Measurements from ENCODE around the gene SGCB.
A peak's percentile ranks its signal among the peaks of the same experiment; 100 is the strongest.
"Not testable (repeated sequence)": the region's sequence is repeated elsewhere in the genome, so short reads cannot be mapped to it uniquely, and the experiment has no call there.

SGCB gene, protein sequence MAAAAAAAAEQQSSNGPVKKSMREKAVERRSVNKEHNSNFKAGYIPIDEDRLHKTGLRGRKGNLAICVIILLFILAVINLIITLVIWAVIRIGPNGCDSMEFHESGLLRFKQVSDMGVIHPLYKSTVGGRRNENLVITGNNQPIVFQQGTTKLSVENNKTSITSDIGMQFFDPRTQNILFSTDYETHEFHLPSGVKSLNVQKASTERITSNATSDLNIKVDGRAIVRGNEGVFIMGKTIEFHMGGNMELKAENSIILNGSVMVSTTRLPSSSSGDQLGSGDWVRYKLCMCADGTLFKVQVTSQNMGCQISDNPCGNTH

DNA sequence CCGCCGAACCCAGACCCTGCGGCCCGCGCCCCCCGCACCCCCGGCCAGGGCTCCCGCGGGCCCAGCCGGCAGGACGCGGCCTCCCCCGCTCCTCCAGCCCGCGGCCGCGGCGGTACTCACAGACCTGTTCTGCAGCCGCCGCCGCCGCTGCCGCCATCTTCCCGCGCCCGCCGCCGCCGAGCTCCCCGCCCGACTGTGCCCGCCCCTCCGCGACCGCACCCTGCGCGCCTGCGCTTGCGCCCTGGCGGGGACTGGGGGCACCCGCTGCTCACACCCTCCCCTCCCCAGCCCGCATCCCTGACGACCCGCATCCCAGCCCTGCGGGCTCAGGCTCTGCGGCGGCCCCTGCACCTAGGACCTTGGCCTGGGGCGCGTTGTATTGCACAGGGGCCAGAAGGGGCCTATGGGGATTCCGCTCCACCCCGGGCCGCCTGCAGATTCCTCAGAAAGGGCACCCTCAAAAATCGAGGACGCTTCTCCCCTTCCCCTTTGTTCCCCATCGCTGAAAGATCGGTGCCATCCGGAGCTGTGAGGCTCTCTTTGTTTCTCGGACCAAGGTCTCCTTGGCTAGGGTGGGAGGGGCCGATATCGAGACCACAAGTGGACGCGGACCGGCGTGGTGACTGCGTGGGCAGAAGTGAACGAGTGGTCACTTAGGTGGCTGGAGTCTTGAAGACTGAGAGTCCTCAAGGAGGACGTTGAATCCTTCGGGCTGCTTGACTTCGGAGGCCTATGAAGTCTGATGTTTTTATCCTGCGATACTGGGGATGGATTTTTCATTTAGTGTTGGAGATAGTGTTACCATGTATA, at the start of gene SGCB:
SGCB (minus strand) TSS at position 197 of the 810 bp plus-strand sequence; CDS start at position 157, 40 bp downstream.
- DNase-seq: peak; percentile 71

DNA sequence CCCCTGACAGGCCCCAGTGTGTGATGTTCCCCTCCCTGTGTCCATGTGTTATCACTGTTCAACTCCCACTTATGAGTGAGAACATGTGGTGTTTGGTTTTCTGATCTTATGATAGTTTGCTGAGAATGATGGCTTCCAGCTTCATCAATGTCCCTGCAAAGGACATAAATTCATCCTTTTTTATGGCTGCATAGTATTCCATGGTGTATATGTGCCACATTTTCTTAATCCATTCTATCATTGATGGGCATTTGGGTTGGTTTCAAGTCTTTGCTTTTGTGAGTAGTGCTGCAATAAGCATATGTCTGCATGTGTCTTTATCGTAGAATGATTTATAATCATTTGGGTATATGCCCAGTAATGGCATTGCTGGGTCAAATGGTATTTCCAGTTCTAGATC, 48.3 kb upstream of the SGCB start:
- DNase-seq: not testable (repeated sequence)

DNA sequence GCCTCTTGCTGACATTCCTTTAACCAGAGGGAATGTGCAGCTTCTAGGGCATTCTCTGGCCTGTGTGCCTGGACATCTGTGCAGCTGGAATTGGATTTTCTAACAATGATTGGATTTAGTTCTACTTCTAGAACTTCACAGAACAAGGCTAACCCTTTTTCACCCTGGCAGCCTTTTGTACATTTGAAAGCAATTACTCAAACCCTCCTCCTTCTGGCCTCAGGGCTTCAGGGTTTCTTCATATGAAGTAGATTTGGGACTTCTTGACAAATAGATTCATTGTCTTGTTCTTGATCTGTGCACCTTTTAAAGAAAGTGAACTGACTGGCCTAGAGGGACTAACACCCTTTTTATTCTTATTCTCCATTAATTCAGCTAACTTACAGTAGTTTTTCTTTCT, 43.1 kb upstream of the SGCB start:
- no peak for DNase-seq

DNA sequence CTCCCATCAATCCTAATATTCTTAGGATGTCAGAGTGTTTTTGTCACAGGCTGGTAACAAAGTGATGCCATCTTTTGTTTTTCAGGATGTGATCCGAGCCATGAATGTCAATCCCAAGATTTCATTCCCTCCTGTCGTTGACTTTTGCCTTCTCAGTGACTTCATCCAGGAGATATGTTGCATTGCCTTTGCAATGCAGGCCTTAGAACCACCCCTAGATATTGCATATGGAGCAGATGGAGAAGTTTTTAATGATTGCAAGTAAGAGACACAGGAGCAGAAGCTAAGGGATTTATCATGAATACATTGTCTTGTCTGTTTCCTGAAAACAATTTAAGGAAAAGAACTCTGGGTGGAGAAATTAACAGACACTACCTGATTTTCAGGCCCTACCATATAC, 41.6 kb upstream of the SGCB start:
- DNase-seq: no peak

DNA sequence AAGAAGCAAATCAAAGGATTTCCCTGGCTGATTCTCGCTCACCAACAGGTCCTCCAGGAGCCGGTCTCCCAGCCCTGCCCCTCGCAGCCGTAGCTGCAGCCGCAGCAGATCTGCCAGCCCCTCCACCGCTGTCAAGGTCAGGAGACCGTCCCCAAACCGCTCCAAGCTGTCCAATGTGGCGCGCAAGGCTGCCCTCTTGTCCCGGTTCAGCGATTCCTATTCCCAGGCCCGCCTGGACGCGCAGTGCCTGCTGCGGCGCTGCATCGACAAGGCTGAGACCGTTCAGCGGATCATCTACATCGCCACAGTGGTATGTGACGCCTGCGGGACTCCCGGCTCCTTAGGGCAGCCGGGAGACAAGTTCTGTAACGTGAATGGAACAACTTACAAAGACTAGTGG, 38.6 kb upstream of the SGCB start:
- no peak for DNase-seq

DNA sequence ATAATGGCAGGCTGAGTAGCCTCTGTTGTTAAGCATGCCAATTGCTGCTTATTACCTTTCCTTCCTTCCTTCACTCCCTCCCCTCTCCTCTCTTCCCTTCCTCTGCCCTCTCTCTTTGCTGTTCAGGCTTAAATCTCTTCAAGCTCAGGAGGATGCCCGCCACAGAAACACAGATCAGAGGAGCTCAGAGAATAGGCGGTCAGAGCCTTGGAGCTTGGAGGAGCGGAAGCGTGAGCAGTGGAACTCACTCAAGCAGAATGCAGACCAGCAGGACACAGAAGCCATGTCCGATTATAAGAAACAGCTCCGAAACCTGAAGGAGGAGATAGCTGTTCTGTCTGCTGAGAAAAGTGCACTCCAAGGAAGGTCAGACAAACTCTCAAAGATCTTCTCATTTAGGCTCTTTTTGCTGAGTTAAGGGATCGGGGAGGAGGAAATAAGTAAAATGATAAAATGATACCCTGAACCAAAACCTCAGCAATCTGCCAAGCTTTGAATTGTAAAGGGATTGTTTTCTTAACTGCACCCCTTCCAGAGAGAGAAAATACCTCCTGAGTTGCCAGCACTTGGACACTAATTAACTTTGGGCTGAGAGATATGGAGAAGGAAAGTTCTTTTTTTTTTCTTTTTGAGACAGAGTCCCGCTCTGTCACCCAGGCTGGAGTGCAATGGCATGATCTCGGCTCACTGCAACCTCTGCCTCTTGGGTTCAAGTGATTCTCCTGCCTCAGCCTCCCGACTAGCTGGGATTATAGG, 33.9 kb upstream of the SGCB start:
- no peak for DNase-seq

DNA sequence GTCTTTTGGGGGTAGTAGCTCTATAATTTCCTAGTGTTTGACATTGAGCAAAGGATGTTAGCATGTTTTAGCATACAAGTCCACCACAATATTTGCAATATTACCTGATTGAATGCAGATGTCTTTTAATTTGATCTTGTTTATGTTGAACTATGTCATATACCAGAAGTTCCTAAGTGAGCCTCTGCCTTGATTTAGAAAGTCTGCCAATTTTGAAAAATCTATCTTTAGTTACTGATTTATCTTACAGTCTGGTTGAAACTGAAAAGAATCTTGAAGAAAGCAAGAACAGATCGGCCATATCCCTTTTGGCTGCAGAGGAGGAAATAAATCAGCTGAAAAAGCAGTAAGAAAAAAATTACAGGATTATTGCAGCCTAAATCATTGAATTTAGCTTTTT, 31.5 kb upstream of the SGCB start:
- DNase-seq: no peak

DNA sequence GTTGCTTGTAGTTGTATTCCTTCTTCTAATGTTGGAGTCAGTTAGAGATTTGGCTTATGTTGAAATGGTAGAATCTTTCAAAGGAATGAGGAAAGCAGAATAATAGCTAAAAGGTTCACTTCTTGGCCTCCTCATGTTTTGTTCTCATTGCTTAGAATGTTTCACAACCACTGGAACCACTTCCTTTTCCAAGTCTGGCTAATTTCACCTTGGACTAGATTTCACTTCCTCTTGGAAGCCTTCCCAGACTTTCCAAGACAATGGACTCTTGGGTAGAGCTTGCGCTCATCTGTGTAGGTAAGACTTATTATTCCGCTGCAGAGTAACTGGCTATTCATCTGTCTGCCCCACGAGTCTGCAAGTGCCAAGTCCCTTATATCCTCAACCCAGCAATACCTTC, 21.3 kb upstream of the SGCB start:
- no peak for DNase-seq

DNA sequence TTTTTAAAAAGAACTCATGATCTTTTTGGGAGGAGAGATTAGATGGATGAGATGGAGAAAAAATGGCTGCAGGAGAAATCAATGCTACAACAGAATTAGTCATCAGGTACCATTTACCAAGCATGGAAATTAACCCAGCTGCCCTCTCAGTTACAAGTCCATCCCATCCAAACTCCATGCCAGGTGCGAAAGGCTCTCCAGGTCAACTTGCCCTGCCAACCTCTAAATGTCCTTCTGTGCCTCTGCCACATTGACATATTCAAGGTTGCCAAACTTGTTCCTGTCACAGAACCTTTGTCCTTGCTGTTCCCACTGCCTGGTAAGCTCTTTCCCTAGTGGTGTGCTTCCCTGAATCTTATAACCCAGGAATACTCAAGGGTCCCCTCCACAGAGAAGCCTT, 20.2 kb upstream of the SGCB start:
- DNase-seq: no peak

DNA sequence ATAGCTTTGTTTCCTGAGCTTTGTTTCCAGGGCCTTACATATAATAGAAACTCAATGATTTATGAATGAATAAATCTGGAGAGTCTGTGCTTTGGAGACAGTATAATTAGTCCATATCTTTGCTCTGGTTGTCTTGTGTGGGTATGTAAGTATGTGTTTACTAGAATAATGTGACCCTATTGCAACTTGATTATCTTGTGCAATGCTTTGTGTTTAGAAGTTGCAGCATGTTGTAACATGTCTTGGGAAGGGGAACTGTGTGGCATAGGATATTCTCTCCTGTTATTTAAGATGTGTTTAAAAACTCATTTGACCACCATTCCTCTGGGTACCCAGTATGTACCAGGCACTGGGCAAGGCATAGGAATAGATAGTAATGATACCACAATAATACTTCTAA, 19.1 kb upstream of the SGCB start:
- DNase-seq: no peak

DNA sequence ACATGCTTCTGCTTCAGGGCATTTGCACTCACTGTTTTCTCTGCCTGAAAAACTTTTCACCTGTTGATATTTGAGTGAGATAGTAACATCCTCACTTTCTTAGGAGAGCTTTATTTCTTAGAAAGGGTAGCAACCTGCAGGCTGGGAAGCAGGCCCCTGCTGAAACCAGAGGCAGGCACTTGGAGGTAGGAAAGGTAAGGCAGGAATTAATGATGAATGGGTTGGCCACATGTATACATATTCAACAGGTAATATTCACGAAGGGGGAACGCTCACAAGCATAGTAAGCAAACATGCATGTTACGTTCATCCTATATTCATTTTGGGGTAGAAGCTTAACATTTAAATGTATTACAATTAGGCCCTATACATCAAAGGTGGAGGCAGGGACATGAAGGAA, 16.2 kb upstream of the SGCB start:
- no peak for DNase-seq

DNA sequence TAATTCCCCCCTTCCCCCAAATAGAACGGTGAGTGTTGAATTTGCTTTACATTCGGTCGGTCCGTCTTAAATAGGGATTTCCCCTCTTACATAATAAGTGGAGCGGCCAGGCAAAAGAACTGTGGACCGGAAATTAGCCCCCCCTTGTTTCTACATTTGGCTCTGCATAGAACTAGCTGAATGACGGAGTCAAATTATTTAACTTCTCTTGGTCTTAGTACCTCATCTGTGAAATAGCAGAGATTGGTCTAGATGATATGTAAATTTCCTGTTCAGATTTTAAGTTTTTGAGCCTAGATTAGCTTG, 14.3 kb upstream of the SGCB start:
- DNase-seq: no peak

DNA sequence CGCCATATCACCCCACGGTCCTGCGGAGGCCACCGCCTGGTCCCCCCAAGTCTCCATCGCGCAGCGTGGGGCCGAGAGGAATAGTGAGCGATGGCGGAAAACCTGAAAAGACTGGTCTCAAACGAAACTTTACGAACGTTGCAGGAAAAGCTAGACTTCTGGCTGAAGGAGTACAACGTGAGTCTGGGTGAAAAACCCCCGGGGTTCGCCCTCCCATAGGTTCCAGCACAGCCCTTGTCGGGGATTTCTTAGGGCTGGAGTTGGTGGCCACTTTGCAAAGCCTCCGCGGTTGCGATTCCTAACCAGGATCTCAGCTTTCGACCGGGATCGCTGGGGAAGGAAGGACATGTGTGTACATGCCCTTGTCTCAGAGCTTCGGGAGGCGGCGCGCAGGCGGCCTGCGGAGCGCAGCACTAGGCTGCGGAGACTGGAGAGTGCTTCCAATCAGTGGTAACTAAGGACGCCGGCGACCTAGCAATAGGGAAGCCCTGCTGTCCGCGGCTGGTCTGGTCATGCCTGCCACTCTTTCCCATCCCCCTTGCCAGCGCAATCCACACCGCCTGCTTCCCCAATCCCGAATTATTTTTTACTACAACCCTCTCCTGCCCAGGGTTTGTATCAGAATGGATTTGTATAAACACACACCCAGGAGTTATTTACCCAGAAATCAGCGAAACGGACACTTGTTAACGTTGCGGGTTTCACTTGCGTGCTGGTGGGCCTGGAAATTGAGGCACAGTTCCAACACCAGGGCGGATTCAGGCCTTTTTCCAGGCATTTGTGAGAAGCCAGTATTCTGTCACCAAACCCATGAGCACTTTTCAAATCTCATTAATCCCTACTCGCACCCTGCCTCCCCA, 13.7 kb upstream of the SGCB start:
- no peak for DNase-seq

DNA sequence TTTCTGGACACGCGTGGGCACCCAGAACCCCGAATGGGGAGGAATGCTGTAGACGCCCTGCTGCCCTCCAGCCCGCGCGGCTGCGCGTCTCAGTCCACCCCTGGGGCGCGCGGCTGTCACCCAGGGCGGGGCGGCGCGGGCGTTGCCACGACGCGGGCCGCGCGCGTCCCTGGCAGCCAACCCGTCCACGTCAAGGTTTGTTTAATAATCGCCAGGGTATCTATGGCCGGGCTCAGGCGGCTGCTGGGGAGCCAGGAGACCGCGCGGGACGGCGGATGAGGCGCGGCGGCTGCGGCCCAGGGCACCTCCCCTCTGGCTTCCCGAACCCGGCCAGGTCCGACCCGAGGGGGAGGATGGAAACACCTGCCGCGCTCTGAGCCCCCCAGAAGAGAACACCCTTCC, 13.1 kb upstream of the SGCB start, which contains the start of gene SPATA18:
SPATA18 (plus strand) TSS at position 92 of the 402 bp plus-strand sequence. CDS start 401 bp downstream, outside the sequence.
- no peak for DNase-seq

DNA sequence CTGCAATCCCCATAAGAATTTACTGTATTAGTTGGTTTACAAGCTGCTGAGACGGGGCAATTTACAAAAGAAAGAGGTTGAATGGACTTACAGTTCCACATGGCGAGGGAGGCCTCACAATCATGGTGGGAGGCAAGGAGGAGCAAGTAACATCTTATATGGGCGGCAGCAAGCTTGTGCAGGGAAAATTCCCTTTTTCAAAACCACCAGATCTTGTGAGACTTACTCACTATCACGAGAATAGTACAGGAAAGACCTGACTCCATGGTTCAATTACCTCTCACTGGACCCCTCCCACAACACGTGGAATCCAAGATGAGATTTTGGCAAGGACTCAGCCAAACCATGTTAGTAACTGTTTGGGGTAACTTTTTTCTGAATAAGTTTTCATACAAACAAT, 11.2 kb upstream of the SGCB start:
- no peak for DNase-seq

DNA sequence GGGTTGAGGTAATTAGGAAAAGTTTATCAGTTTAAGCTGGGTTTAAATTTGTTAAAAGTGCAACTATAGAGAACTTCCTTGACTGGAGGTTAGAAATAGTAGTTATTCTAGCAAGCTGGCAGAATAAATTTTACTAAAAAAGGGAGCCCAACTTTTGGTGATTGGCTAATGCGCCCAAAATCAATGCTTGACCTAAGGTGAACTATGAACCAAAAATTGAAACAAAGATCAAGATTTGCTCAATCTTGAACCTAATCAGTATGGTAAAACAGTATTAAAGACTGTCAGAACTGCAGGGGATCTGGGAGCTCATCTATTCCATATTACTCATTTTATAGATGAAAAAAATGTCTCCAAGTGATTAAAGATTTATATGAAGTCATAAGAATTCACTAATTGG, 6.9 kb upstream of the SGCB start:
- no peak for DNase-seq

DNA sequence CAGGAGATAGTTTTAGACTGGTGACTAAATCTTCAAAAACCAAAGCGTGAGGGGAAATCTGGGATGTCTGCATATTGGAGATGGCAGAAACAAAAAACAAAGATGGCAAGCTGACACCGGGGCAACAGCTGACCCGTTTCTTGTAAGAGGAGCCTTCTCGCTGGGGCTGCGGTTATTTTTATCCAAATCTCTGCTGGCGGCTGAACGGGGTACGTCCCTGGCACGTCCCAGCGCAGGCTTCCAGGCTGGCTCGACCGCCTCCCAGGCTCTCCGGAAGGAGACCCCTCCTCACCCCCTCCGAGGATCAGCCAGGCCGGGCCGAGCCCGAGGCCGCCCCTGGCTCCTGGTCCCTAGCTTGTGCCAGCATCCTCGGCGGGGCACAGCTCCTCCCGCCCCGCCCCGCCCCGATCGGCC, 403 bp downstream of the SGCB start:
- no peak for DNase-seq

DNA sequence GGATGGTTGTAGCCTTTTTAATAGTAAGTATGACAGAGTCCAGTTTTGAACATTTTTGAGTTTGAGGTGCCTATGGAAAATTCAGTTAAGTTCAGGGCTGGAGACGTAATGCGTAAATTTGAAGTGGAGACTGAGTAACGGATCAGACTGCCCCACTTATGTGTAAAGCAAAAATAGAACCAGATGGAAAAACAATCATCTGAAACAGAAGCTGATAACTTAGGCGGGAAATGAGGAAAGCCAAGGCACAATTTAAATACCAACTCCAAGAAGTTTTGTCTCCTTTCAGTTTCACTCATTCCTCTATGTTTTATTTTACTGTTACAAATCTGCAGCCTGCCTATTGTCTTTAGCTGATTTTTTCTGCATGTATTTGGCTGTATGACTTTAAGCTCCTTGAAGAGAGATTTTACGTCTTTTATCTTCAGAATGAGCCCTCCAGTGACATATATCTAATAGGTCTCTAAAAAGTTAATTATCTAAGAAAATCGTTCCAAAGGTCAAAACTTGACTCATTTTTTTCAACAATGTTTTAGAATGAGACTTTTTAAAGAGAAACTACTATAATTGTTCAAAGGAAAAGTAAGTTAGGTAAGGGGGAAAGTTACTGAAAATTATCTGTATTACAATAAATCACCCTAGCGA, 1.1 kb downstream of the SGCB start:
- DNase-seq: no peak

DNA sequence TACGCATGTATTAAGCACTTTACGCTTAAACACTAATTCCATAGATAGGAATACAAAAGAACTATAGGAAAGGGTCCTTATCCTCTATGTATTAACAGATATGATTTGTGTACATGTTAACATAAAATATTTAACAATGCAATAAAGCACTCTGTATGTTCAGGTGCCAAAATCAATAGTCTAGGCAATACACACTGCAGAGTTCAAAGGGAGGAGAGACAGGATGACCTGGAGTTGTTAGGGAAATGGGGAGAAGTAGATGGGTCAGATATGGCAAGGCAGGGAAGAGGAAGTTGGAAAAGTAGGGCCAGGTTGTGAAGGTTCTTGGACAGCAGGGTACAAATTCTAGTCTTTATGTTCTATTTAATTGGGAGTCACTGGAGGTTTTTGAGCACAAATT, 2.9 kb downstream of the SGCB start:
- no peak for DNase-seq

DNA sequence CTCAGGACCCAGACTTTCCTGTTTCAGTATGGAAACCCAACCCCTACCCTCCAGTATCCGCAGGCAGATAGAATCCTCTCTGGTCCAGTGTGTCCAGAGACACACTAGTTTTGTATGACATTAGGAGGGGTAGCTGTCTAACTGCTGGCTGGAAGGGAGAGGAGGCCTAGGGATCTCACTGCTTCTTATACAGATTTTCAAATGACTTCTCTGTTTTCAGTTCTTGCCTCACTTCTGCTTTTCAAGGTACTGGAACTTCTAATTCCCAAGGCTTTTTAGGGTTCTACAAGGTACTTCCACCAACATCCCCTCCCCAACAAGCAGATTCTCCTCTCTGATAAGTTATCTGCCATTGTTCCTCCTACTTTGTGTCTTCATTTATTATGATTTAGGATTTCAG, 6.1 kb downstream of the SGCB start:
- DNase-seq: no peak

DNA sequence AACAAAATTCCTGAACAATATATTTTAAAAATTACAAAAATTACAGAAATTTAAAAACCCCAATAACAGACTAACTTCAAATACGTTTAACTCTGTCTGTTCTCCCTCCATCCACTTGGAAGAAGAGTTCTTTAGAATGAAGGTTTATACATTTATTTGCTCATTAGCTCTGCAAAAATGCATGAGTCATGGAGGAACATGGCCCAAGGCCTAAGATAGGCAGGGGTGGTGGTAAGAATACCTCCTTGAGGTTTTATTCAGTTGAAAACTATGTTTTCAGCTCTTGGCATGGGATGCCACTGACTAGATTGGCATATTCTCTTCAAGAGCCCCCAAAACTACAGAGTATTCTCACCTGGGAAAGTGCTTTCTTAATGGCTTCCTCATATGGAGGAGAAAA, 9.1 kb downstream of the SGCB start:
- no peak for DNase-seq

DNA sequence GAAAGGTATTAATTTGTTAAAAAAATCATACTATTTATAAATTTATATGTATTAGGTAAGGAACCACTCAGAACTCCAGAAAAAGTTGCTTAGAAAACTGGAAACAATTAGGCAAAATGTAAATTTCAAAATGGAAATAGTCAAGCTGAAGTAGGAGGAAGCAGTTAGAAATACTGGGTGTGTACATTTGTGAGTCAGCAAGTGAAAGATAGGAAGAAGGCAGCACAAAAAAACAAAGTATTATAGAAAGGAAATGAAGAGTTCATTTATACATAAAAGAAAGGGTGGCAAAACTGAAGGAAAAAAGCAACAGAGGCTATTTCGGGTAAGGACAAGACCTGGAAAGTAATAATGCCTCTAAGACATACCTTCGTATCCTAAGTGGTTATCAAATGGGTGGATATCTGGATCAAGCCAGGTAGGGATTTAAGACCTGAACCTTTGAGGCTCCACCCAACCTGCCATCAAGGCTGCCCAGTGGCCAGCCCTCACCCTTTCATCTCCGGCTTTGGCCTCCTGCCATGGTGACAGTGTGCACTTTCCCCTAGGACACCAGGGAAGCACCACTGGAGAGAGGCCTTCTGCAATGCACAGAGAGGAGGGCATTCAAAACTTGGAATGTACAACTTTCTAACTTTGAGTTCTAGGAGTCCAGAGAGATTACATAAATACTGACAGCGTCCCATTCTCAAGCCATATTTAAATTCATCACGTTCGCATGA, 18.0 kb downstream of the SGCB start, which contains the start of gene LRRC66:
LRRC66 (minus strand) TSS at position 428 of the 722 bp plus-strand sequence. CDS start 2,750 bp downstream, outside the sequence.
- DNase-seq: no peak
